Bone marrow (tissue), 2 donors: Measurements from ENCODE around the gene CTSS.
"Not testable (repeated sequence)": the region's sequence is repeated elsewhere in the genome, so short reads cannot be mapped to it uniquely, and the experiment has no call there.

Experiments
- DNase-seq, 2 donors: peaks; one replicate each; lab custom pipeline; 2025; lab: John Stamatoyannopoulos, UW

Gene CTSS

GRCh38 chr1:150775276-150775675 is 9.7 kb upstream of the CTSS start:
- DNase-seq: no peak

GRCh38 chr1:150772326-150772725 is 6.7 kb upstream of the CTSS start:
- no peak for DNase-seq

- not testable (repeated sequence) for DNase-seq
Measured at GRCh38 chr1:150767704-150768103, 2.1 kb upstream of the CTSS start.

GRCh38 chr1:150765977-150766301 is 361 bp upstream of the CTSS start:
- DNase-seq: not testable (repeated sequence)

GRCh38 chr1:150764617-150765101 is 919 bp downstream of the CTSS start:
- DNase-seq: no peak

GRCh38 chr1:150763018-150763417 is 2.6 kb downstream of the CTSS start:
- DNase-seq: no peak

GRCh38 chr1:150762552-150762951 is 3.0 kb downstream of the CTSS start:
- DNase-seq: no peak

DNA sequence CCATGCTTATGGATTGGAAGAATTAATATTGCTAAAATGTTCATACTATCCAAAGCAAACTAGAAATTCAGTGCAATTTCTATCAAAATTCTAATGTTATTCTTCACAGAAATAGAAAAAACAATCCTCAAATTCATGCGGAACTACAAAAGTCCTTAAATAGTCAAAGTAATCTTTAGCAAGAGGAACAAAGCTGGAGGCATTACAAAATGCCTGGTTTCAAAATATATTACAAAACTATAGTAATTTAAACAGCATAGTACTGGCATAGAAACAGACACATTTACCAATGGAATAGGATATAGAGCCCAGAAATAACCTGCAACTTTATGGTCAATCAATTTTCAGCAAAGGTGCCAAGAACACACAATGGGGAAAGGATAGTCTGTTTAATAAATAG is 3.8 kb downstream of the CTSS start:
- no peak for DNase-seq

- DNase-seq: peak in 1 of 2 donors; percentile 29
Measured at GRCh38 chr1:150760013-150760412, 5.6 kb downstream of the CTSS start.

DNA sequence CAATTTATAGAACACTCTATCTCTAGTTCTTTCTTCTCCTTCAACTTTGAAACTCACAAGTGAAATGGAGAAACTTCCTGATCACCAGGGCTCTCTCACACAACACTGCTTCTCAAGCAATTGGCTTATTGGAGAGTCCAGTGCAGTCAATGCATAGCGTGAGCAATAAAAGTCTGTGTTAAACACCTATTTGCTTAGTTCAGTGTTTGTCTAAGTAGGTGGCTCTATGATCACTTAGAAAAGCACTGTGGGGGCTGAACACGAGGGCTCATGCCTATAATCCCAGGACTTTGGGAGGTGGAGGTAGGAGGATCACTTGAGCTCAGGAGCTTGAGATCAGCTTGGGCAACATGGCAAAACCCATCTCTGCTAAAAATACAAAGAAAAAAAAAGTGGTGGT is 12.2 kb downstream of the CTSS start:
- no peak for DNase-seq

- no peak for DNase-seq
Measured at GRCh38 chr1:150751443-150751842, 14.1 kb downstream of the CTSS start.

- no peak for DNase-seq
Measured at GRCh38 chr1:150749720-150750311, 15.8 kb downstream of the CTSS start.

DNA sequence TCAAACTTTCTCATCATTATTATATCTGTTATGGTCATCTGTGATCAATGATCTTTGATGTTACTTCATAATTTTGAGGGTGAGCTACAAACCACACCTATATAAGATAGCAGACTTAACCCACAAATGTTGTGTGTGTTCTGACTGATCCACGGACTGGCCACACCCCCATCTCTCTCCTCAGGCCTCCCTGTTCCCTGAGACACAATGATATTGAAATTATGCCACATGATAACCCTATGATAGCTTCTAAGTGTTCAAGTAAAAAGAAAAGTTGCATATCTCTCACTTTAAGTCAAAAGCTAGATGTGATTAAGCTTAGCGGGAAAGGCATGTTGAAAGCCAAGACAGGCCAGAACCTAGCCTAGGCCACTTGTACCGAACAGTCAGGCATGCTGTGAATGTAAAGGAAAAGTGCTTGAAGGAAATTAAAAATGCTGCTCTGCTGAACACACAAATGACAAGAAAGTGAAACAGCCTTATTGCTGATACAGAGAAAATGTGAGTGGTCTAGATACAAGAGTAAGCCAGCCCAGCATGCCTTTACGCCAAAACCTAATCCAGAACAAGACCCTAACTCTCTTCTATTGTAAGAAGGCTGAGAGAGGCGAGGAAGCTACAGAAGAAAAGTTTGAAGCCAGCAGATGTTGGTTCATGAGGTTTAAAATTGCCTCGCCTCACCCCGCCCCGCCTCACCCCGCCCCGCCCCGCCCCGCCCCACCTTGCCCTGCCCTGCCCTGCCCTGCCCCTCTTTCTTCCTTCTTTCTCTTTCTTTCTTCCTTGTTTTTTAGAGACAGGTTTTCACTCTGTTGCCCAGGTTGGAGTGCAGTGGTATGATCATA is 16.5 kb downstream of the CTSS start:
- DNase-seq: no peak

DNA sequence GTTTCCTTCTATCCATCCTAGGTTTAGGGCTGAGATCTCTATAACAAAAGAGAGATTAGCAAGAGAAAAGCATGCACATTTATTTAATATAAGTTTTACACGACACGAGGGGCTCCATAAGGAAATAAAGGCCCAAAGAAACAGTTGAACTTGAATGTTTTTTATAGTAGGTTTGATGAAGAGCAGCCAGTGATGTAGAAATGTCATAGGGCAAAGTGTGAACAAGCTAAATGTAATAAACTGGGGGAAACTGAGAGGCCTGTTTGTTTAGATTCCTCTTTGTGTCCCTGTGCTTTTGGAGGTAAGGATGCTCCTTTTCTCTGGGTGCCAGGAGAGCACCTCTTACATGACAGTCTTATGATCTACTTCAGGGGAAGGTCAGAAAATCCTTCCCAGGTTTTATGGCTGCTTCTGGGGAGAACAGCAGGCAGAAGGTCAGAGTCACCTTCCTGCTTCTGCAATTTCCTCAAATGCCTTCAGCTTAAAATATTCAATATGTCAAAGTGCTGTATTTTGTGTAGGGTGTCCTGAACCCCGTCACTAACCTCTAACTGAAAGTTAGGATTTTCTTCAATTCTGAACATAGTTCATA is 35.4 kb downstream of the CTSS start:
- DNase-seq: no peak

DNA sequence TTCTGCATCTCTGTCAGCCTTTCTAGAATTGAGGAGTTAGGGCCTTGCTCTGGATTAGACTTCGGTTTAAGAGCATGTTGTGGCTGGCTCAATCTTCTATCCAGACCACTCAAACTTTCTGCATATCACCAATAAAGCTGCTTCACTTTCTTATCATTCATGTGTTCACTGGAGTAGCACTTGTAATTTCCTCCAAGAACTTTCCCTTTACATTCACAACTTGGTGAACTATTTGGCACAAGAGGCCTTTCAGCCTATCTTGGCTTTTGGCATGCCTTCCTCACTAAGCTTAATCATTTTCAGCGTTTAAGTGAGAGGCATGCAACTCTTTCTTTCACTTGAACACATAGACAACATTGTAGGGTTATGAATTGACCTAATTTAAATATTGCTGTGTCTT is 41.2 kb downstream of the CTSS start:
- no peak for DNase-seq

DNA sequence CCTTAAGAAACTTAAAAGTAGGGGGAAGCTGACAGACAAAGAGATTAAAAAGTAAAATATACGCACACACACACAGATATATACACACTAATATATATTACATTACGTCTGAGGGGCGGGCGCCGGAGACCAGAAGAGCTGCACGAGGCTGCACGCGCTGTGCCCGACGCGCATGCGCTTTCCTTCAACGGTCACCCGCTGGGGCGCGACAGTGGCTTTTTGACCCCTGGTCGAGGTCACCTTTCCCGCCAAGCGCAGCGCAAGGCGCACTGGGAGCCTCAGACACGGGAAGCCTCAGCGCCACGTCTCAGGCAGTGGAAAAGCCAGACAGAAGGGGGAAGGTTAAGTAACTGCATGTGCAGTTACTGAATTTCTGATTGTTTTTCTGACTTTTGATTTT is 44.9 kb downstream of the CTSS start, which contains the start of gene HORMAD1:
Gene HORMAD1, minus strand, starts transcription at position 193 of the 400 bp plus-strand sequence. CDS start 1,390 bp downstream, outside the sequence.
- no peak for DNase-seq

DNA sequence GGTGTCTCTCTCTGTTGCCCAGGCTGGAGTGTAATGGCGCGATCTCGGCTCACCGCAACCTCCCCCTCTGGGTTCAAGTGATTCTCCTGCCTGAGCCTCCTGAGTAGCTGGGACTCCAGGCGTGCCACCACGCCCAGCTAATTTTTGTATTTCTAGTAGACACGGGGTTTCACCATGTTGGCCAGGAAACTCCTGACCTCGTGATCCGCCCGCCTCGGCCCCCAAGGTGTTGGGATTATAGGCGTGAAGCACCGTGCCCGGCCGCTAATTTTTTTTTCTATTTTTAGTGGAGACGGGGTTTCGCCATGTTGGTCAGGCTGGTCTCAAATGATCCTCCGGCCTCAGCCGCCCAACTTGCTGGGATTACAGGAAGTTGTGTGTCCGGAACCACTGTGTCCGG is 45.5 kb downstream of the CTSS start:
- no peak for DNase-seq

- DNase-seq: no peak
Measured at GRCh38 chr1:150718225-150718891, 47.2 kb downstream of the CTSS start.

DNA sequence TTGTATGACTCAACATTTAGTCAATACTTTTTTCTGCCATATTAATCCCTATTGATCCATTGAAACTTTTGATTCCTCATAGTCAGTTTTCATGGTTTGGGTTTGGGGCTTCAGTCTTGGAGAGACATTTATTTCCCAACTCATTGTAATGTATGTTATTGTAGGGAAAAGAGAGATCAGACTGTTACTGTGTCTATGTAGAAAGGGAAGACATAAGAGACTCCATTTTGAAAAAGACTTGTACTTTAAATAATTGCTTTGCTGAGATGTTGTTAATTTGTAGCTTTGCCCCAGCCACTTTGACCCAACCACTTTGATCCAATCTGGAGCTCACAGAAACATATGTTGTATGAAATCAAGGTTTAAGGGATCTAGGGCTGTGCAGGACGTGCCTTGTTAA is 56.5 kb downstream of the CTSS start:
- not testable (repeated sequence) for DNase-seq

DNA sequence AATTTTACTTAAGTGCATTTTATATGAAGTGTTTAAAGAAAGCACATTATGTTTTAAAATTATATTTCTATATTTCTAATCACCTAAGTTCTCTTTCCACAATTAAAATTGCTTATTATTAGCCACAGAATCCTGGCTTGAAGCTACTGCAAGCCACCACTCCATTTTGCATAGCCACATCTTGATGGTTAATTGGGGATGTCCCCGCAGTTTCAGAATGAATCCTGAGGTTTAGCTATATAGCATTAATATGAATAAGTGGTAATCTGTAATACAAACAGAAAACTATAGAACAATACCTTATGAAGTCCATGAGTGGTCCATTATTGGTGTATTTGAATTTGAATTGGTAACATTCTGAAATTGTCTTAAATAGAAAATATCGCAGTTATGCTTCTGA is 57.0 kb downstream of the CTSS start:
- DNase-seq: no peak

GRCh38 chr1:150706091-150706490 is 59.5 kb downstream of the CTSS start:
- no peak for DNase-seq

- no peak for DNase-seq
Measured at GRCh38 chr1:150703427-150703826, 62.2 kb downstream of the CTSS start.
